ENCODE results near the gene HSPA4.

- TF ChIP-seq, protein P1, sequence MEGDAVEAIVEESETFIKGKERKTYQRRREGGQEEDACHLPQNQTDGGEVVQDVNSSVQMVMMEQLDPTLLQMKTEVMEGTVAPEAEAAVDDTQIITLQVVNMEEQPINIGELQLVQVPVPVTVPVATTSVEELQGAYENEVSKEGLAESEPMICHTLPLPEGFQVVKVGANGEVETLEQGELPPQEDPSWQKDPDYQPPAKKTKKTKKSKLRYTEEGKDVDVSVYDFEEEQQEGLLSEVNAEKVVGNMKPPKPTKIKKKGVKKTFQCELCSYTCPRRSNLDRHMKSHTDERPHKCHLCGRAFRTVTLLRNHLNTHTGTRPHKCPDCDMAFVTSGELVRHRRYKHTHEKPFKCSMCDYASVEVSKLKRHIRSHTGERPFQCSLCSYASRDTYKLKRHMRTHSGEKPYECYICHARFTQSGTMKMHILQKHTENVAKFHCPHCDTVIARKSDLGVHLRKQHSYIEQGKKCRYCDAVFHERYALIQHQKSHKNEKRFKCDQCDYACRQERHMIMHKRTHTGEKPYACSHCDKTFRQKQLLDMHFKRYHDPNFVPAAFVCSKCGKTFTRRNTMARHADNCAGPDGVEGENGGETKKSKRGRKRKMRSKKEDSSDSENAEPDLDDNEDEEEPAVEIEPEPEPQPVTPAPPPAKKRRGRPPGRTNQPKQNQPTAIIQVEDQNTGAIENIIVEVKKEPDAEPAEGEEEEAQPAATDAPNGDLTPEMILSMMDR (IDR thresholded peaks at IDR 0.05; ENCODE audit: borderline replicate concordance, extremely low read depth, low read length, poor library complexity, severe bottlenecking), result no peak
- no peak for TF ChIP-seq EZH2 (IDR thresholded peaks at IDR 0.05; ENCODE audit: borderline replicate concordance, low read depth, low read length, severe bottlenecking)
Observed at GRCh38 chr5:133109655-133110483, 58.1 kb downstream of the HSPA4 start.
